Subcutaneous adipose tissue (tissue), 4 donors: Measurements from ENCODE around the gene RASGRP2. TPM values are rescaled to one million over a fixed set of nuclear protein-coding genes. Genes with fewer than 3 reads are reported as not detected.

Experiments used
- total RNA-seq, 4 donors: library from RNA; depleted of rRNA; stranded (reverse); fragments of >200 nt; gene quantifications; one replicate each; pipeline ENCODE4 v1.1.0, GENCODE V29; 2016
- TF ChIP-seq, protein P1 (sequence below): fragments of 450-650 bp; IDR thresholded peaks from one replicate; pipeline ENCODE4 v1.5.1; 2016; ENCODE audit warnings: low read depth, mild to moderate bottlenecking, control low read depth, antibody characterized with exemption, moderate library complexity

RASGRP2 gene
- total RNA-seq, 4 donors from 2014 or later = 6.8 to 47.5 (median 14.6) TPM

DNA sequence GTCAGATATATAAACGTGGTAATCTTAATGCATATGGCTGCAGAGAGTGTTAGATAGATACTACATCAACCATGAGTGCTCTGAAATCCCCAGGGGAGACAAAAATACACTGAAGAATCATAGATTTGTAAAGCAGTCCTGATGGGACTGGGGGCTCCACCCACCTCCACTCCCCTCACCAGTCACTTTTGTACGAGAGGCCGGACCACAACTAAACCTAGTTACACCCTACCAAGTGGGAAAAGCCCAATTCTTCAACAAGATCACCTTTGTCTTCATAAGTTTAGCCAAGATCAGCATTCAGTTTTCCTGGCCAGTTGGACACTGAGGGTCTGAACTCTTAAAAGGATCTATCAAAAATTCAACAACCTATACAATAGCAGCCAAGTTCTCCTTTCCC, 32.9 kb upstream of the RASGRP2 start:
- TF ChIP-seq, protein P1, sequence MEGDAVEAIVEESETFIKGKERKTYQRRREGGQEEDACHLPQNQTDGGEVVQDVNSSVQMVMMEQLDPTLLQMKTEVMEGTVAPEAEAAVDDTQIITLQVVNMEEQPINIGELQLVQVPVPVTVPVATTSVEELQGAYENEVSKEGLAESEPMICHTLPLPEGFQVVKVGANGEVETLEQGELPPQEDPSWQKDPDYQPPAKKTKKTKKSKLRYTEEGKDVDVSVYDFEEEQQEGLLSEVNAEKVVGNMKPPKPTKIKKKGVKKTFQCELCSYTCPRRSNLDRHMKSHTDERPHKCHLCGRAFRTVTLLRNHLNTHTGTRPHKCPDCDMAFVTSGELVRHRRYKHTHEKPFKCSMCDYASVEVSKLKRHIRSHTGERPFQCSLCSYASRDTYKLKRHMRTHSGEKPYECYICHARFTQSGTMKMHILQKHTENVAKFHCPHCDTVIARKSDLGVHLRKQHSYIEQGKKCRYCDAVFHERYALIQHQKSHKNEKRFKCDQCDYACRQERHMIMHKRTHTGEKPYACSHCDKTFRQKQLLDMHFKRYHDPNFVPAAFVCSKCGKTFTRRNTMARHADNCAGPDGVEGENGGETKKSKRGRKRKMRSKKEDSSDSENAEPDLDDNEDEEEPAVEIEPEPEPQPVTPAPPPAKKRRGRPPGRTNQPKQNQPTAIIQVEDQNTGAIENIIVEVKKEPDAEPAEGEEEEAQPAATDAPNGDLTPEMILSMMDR = no peak

DNA sequence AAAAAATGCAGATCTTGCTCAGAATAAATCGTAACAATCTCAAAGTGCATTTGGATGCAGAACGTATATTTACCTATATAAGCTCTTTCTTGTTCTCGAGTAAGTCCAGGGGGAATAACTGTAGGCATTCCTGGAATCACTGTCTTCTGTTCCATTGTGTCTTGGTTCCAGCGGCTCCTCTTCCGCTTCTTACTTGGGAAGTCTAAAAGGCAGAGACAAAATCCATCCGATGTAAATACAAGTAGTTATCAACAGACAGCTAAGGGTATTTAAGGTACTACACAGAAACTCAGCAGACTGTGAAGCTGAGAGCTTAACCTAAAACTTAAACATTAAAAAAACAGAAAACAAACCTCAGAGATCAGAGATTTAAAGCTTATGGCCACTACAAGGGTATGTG, 32.5 kb upstream of the RASGRP2 start:
- TF ChIP-seq, protein P1 = no peak

- TF ChIP-seq, protein P1 = no peak
Observed at GRCh38 chr11:64774144-64774543, 30.2 kb upstream of the RASGRP2 start.

- TF ChIP-seq, protein P1 = no peak
Observed at GRCh38 chr11:64772303-64773018, 28.5 kb upstream of the RASGRP2 start.

- TF ChIP-seq, protein P1 = no peak
Observed at GRCh38 chr11:64771861-64772260, 27.9 kb upstream of the RASGRP2 start.

- TF ChIP-seq, protein P1 = no peak
Observed at GRCh38 chr11:64770120-64770519, 26.2 kb upstream of the RASGRP2 start.

- TF ChIP-seq, protein P1 = no peak
Observed at GRCh38 chr11:64769283-64769682, 25.3 kb upstream of the RASGRP2 start.
